HK-2 (cell line): ENCODE results near the gene PTGER2.

Source experiments
- DNase-seq: peaks from one replicate; pipeline ENCODE4 v3.0.0-alpha.2; 2018; ENCODE audit not compliant: unreplicated experiment

Gene PTGER2

GRCh38 chr14:52305014-52305413 lies 9.1 kb upstream of the PTGER2 start:
- no peak for DNase-seq

- no peak for DNase-seq
Measured at GRCh38 chr14:52307376-52307775, 6.7 kb upstream of the PTGER2 start.

- no peak for DNase-seq
Measured at GRCh38 chr14:52307905-52308304, 6.2 kb upstream of the PTGER2 start.

GRCh38 chr14:52310541-52310940 lies 3.6 kb upstream of the PTGER2 start:
- DNase-seq = no peak

- DNase-seq = no peak
Measured at GRCh38 chr14:52312931-52313355, 1.2 kb upstream of the PTGER2 start.

GRCh38 chr14:52313462-52313861 lies 650 bp upstream of the PTGER2 start:
- no peak for DNase-seq

- DNase-seq = peak; percentile 51
Measured at GRCh38 chr14:52314595-52315354, 663 bp downstream of the PTGER2 start.

- peak; percentile 20 for DNase-seq
Measured at GRCh38 chr14:52315355-52315718, 1.2 kb downstream of the PTGER2 start.

- no peak for DNase-seq
Measured at GRCh38 chr14:52318062-52318461, 4.0 kb downstream of the PTGER2 start.

- no peak for DNase-seq
Measured at GRCh38 chr14:52318826-52319645, 4.9 kb downstream of the PTGER2 start.

- DNase-seq = no peak
Measured at GRCh38 chr14:52319919-52320318, 5.8 kb downstream of the PTGER2 start.

GRCh38 chr14:52325126-52325525 lies 11.0 kb downstream of the PTGER2 start:
- DNase-seq = no peak

- no peak for DNase-seq
Measured at GRCh38 chr14:52325630-52326029, 11.5 kb downstream of the PTGER2 start.

- no peak for DNase-seq
Measured at GRCh38 chr14:52327374-52328226, 13.5 kb downstream of the PTGER2 start.

GRCh38 chr14:52328276-52328675 lies 14.2 kb downstream of the PTGER2 start:
- DNase-seq = no peak

- DNase-seq = no peak
Measured at GRCh38 chr14:52329678-52330369, 15.7 kb downstream of the PTGER2 start.

GRCh38 chr14:52332269-52332668 lies 18.2 kb downstream of the PTGER2 start:
- DNase-seq = no peak

GRCh38 chr14:52333108-52333507 lies 19.0 kb downstream of the PTGER2 start:
- DNase-seq = no peak

GRCh38 chr14:52333823-52334657 lies 19.9 kb downstream of the PTGER2 start:
- DNase-seq = no peak

GRCh38 chr14:52336241-52336640 lies 22.1 kb downstream of the PTGER2 start:
- DNase-seq = no peak
